CD4-positive, alpha-beta T cell (primary cell): ENCODE results near the gene MAP3K19. TPM values are rescaled to one million over a fixed set of nuclear protein-coding genes. Genes with fewer than 3 reads are reported as not detected.

Experiments used
- ATAC-seq: fragments of 200-7000 bp; cut with Tn5 transposase; one replicate; pipeline ENCODE4 v1.10.0; 2022; ENCODE audit warnings: mild to moderate bottlenecking; ENCODE audit not compliant: poor library complexity
- CTCF ChIA-PET: fragments of 350-600 bp; sonication (Branson Sonifier 250); formaldehyde crosslinking; loops from one replicate; lab custom pipeline; 2021; ENCODE audit warnings: antibody characterized with exemption, inconsistent platforms; lab: Charles Lee
- POLR2A ChIA-PET: fragments of 350-600 bp; sonication (Branson Sonifier 250); formaldehyde crosslinking; loops from one replicate; lab custom pipeline; 2021; ENCODE audit warnings: antibody characterized with exemption, inconsistent platforms; lab: Charles Lee
- DNase-seq, 14 experiments: peaks; one replicate each; pipeline ENCODE4 v3.0.0-alpha.2; 2013 to 2020; ENCODE audit warnings: mixed read lengths in 2 of 14
- H3K27ac ChIP-seq, 2 donors: one replicate each; pipeline versions ENCODE4 v1.5.1 to v1.7.0; 2013; ENCODE audit warnings: low read length in 2 of 2, low read depth in 1 of 2, mild to moderate bottlenecking in 1 of 2
- H3K27me3 ChIP-seq, 2 experiments: 1 replicate in 1 of 2; 2 replicates in 1 of 2; pipeline versions ENCODE4 v1.6.1 to v1.7.0; 2013; ENCODE audit warnings: low read length in 2 of 2, control low read depth in 1 of 2, mild to moderate bottlenecking in 1 of 2, moderate library complexity in 1 of 2; ENCODE audit not compliant: insufficient read depth in 2 of 2, control insufficient read depth in 1 of 2
- H3K36me3 ChIP-seq: one replicate; pipeline ENCODE4 v1.6.1; 2013; ENCODE audit warnings: low read length, control low read depth; ENCODE audit not compliant: insufficient read depth
- H3K4me1 ChIP-seq: one replicate; pipeline ENCODE4 v1.6.1; 2013; ENCODE audit warnings: low read length, control low read depth; ENCODE audit not compliant: insufficient read depth
- H3K4me3 ChIP-seq: one replicate; pipeline ENCODE4 v1.5.1; 2013; ENCODE audit warnings: mild to moderate bottlenecking, low read length, moderate library complexity
- H3K9me3 ChIP-seq, 2 experiments: 1 replicate in 1 of 2; 2 replicates in 1 of 2; pipeline versions ENCODE4 v1.6.1 to v1.7.0; 2013; ENCODE audit warnings: low read length in 2 of 2, mild to moderate bottlenecking in 2 of 2, control low read depth in 1 of 2, moderate library complexity in 1 of 2; ENCODE audit not compliant: control insufficient read depth in 1 of 2, insufficient read depth in 1 of 2
- H3K27ac Mint-ChIP-seq: one replicate; pipeline ENCODE4 v1.8.0; 2020; ENCODE audit warnings: mixed read lengths
- H3K27me3 Mint-ChIP-seq: one replicate; pipeline ENCODE4 v1.8.0; 2021; ENCODE audit warnings: mixed read lengths
- H3K36me3 Mint-ChIP-seq: one replicate; pipeline ENCODE4 v1.8.0; 2021; ENCODE audit warnings: low read depth, mixed read lengths
- H3K4me1 Mint-ChIP-seq: one replicate; pipeline ENCODE4 v1.8.0; 2021; ENCODE audit warnings: low read depth, mixed read lengths
- H3K4me3 Mint-ChIP-seq: one replicate; pipeline ENCODE4 v1.8.0; 2020; ENCODE audit warnings: mild to moderate bottlenecking, mixed read lengths
- H3K9me3 Mint-ChIP-seq: one replicate; pipeline ENCODE4 v1.8.0; 2020; ENCODE audit warnings: mixed read lengths
- CTCF ChIP-seq: fragments of 200-600 bp; IDR thresholded peaks from one replicate; pipeline ENCODE4 v1.8.0; 2022; ENCODE audit warnings: antibody characterized with exemption, mild to moderate bottlenecking
- intact Hi-C, 2 experiments: fragments of 100-400 bp; cut with DNase I in 1 of 2; cut with micrococcal nuclease in 1 of 2; formaldehyde crosslinking; loops; one replicate each; pipeline versions ENCODE4 v1.15.1 to v1.9.0; 2023 to 2025; cut with DNase I, micrococcal nuclease
- polyA plus RNA-seq, 2 donors: library from polyadenylated mRNA; unstranded; fragments of 120-200 nt; gene quantifications; one replicate each; pipeline ENCODE4 v1.2.1, GENCODE V29; 2013
- total RNA-seq, 174 experiments: library from RNA in 2 of 174; stranded (reverse) in 2 of 174; gene quantifications; one replicate each; pipeline ENCODE4 v1.2.3 and lab custom pipeline; 2021 to 2026

MAP3K19 gene
- not detected for total RNA-seq
- polyA plus RNA-seq (2013, experiment 1 of 2): 0.04 TPM
- 0.03 TPM for polyA plus RNA-seq (2013, experiment 2 of 2)
- total RNA-seq (lab: John Stamatoyannopoulos, UW): 0 to 0.19 (median 0) reads per million in 172 experiments

GRCh38 chr2:135047300-135047699 is at the start of gene MAP3K19:
Gene MAP3K19 (minus strand): TSS chr2:135047447. CDS start chr2:135024647, 22,800 bp downstream.
- H3K36me3 ChIP-seq: no peaks in the 10 kb centered on the region
- no peaks in the 10 kb centered on the region for H3K27me3 ChIP-seq
- H3K4me1 ChIP-seq: no peaks in the 10 kb centered on the region
- DNase-seq (no peak), ATAC-seq (no peak)
- H3K27ac ChIP-seq: no peak within 1 kb of the TSS
- Mint-ChIP-seq H3K36me3 (peaks cover 2% of the 10 kb centered on the region), H3K9me3 (no peaks in the 10 kb centered on the region), H3K4me1 (peaks cover 4% of the 10 kb centered on the region), H3K4me3 (no peak within 1 kb of the TSS), H3K27ac (no peak within 1 kb of the TSS), H3K27me3 (peaks cover 4% of the 10 kb centered on the region)
- intact Hi-C loops: no loop called here
- ChIA-PET CTCF (no interaction called here), POLR2A (no interaction called here)
- TF ChIP-seq CTCF: no peak
- no peaks in the 10 kb centered on the region for H3K9me3 ChIP-seq
- no peak within 1 kb of the TSS for H3K4me3 ChIP-seq

GRCh38 chr2:135096665-135097446 is 49.6 kb upstream of the MAP3K19 start:
- ATAC-seq (no peak), DNase-seq (no peak)
- Histone ChIP-seq H3K36me3 (peaks cover 36% of the 10 kb centered on the region), H3K9me3 (no peaks in the 10 kb centered on the region), H3K4me1 (no peaks in the 10 kb centered on the region), H3K27me3 (no peaks in the 10 kb centered on the region), H3K4me3 (no peak overlapping the region), H3K27ac (no peak overlapping the region)
- Mint-ChIP-seq H3K9me3 (no peaks in the 10 kb centered on the region), H3K4me1 (peaks cover 29% of the 10 kb centered on the region), H3K36me3 (peaks cover 83% of the 10 kb centered on the region), H3K4me3 (no peak overlapping the region), H3K27me3 (no peaks in the 10 kb centered on the region), H3K27ac (no peak overlapping the region)
- CTCF ChIA-PET: no interaction called here
- intact Hi-C loops: no loop called here
- POLR2A ChIA-PET: no interaction called here
- no peak for TF ChIP-seq CTCF

- Mint-ChIP-seq H3K4me1 (peaks cover 29% of the 10 kb centered on the region), H3K4me3 (no peak overlapping the region), H3K9me3 (no peaks in the 10 kb centered on the region), H3K27ac (no peak overlapping the region), H3K27me3 (no peaks in the 10 kb centered on the region), H3K36me3 (peaks cover 86% of the 10 kb centered on the region)
- H3K4me3 ChIP-seq: no peak overlapping the region
- ATAC-seq: no peak
- H3K36me3 ChIP-seq: peaks cover 41% of the 10 kb centered on the region
- no peaks in the 10 kb centered on the region for H3K27me3 ChIP-seq
- intact Hi-C loops: no loop called here
- H3K4me1 ChIP-seq: no peaks in the 10 kb centered on the region
- POLR2A ChIA-PET: no interaction called here
- DNase-seq: no peak
- TF ChIP-seq CTCF: no peak
- CTCF ChIA-PET: interaction anchor here (1.1 kb wide), 1 partner anchor 11 kb away, joined by 3 read pairs; no protein-coding TSS in a partner anchor
- H3K9me3 ChIP-seq: no peaks in the 10 kb centered on the region
- no peak overlapping the region for H3K27ac ChIP-seq
Observed at GRCh38 chr2:135095591-135095990, 48.3 kb upstream of the MAP3K19 start.
